ENCODE results near the gene ATP1B2. TPM values are rescaled to one million over a fixed set of nuclear protein-coding genes. Genes with fewer than 3 reads are reported as not detected.

The ATP1B2 gene
- total and polyA plus RNA-seq, 9 of the 15 experiments (the other 6 are each of a cell fraction or from before 2014, with no cell fraction given), result 0.23 to 6.0 (median 0.99) TPM

DNA sequence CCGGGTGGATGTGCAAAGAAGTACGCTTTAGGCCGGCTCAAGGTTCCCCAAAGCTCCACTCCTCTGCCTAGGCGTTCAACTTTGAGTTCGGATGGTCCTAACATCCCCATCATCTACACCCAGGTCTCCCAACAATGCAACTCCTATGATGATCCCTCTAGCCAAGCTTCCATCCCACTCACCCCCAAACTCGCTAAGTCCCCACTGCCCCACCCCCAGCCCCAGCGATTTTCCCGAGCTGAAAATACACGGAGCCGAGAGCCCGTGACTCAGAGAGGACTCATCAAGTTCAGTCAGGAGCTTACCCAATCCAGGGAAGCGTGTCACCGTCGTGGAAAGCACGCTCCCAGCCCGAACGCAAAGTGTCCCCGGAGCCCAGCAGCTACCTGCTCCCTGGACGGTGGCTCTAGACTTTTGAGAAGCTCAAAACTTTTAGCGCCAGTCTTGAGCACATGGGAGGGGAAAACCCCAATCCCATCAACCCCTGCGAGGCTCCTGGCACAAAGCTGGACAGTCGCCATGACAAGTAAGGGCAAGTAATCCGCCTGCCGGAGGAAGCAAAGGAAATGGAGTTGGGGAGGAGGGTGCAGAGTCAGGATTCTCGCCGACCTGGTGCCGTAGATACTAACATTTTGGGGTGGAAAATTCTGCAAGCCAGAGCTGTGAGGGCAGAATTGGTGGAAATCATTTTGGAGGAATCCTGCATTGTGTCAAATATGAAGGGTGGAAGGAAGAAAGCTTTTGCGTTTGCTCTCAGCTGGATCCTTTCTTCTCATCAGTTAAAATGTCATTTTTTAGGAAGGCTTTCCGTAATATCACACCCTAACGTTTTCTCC, 36.6 kb downstream of the ATP1B2 start, which contains the start of gene TP53 (continued):
- no peak for TF ChIP-seq ZNF431 (CRISPR knock-in tag; IDR thresholded peaks at IDR 0.05)
- no peak for TF ChIP-seq PCBP1 (IDR thresholded peaks at IDR 0.05; ENCODE audit: low read depth, low read length, poor library complexity, severe bottlenecking)
- TF ChIP-seq, protein P1, sequence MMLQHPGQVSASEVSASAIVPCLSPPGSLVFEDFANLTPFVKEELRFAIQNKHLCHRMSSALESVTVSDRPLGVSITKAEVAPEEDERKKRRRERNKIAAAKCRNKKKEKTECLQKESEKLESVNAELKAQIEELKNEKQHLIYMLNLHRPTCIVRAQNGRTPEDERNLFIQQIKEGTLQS (IDR thresholded peaks at IDR 0.05), result peak; percentile 59
- TF ChIP-seq, protein P1 (CRISPR knock-in tag; conservative IDR thresholded peaks at IDR 0.05), result no peak
- no peak for TF ChIP-seq BCOR (IDR thresholded peaks at IDR 0.05)
- 0 out of 2 replicates have a peak, but pooled peaks have one; percentile 15 for TF ChIP-seq EGR1 (conservative IDR thresholded peaks at IDR 0.05)
- no peak for TF ChIP-seq BACH1 (tag; IDR thresholded peaks at IDR 0.05)
- no peak for TF ChIP-seq EZH2 (IDR thresholded peaks at IDR 0.05; ENCODE audit: borderline replicate concordance, low read depth, low read length)
- TF ChIP-seq, protein P2, sequence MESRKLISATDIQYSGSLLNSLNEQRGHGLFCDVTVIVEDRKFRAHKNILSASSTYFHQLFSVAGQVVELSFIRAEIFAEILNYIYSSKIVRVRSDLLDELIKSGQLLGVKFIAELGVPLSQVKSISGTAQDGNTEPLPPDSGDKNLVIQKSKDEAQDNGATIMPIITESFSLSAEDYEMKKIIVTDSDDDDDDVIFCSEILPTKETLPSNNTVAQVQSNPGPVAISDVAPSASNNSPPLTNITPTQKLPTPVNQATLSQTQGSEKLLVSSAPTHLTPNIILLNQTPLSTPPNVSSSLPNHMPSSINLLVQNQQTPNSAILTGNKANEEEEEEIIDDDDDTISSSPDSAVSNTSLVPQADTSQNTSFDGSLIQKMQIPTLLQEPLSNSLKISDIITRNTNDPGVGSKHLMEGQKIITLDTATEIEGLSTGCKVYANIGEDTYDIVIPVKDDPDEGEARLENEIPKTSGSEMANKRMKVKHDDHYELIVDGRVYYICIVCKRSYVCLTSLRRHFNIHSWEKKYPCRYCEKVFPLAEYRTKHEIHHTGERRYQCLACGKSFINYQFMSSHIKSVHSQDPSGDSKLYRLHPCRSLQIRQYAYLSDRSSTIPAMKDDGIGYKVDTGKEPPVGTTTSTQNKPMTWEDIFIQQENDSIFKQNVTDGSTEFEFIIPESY (CRISPR knock-in tag; IDR thresholded peaks at IDR 0.05), result no peak; the same call in 1 of the 2 replicates
- TF ChIP-seq ZNF232 (CRISPR knock-in tag; IDR thresholded peaks at IDR 0.05), result no peak
- TF ChIP-seq SMARCA5 (IDR thresholded peaks at IDR 0.05), result no peak
- TF ChIP-seq, protein P3, sequence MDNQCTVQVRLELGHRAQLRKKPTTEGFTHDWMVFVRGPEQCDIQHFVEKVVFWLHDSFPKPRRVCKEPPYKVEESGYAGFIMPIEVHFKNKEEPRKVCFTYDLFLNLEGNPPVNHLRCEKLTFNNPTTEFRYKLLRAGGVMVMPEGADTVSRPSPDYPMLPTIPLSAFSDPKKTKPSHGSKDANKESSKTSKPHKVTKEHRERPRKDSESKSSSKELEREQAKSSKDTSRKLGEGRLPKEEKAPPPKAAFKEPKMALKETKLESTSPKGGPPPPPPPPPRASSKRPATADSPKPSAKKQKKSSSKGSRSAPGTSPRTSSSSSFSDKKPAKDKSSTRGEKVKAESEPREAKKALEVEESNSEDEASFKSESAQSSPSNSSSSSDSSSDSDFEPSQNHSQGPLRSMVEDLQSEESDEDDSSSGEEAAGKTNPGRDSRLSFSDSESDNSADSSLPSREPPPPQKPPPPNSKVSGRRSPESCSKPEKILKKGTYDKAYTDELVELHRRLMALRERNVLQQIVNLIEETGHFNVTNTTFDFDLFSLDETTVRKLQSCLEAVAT (IDR thresholded peaks at IDR 0.05), result 0 out of 4 replicates have a peak, but pooled peaks of 1 of the 2 experiments have one; percentile 15
- no peak for TF ChIP-seq FOXA3 (CRISPR knock-in tag; conservative IDR thresholded peaks at IDR 0.05 in 1 of 2, IDR thresholded peaks at IDR 0.05 in 1 of 2)
- TF ChIP-seq RCOR1 (IDR thresholded peaks at IDR 0.05; ENCODE audit: borderline replicate concordance in 1 of 2, low read depth in 2 of 2, low read length in 2 of 2), result peak in 1 of 2 experiments; percentile 18; a peak in 1 of 4 replicates
- no peak for TF ChIP-seq POLR3G (IDR thresholded peaks at IDR 0.05; ENCODE audit: extremely low read depth, insufficient read length, insufficient replicate concordance)
- TF ChIP-seq, protein P4, sequence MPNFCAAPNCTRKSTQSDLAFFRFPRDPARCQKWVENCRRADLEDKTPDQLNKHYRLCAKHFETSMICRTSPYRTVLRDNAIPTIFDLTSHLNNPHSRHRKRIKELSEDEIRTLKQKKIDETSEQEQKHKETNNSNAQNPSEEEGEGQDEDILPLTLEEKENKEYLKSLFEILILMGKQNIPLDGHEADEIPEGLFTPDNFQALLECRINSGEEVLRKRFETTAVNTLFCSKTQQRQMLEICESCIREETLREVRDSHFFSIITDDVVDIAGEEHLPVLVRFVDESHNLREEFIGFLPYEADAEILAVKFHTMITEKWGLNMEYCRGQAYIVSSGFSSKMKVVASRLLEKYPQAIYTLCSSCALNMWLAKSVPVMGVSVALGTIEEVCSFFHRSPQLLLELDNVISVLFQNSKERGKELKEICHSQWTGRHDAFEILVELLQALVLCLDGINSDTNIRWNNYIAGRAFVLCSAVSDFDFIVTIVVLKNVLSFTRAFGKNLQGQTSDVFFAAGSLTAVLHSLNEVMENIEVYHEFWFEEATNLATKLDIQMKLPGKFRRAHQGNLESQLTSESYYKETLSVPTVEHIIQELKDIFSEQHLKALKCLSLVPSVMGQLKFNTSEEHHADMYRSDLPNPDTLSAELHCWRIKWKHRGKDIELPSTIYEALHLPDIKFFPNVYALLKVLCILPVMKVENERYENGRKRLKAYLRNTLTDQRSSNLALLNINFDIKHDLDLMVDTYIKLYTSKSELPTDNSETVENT (CRISPR knock-in tag; IDR thresholded peaks at IDR 0.05), result no peak
